ENCODE measurements around the gene FXYD3.

Gene FXYD3

GRCh38 chr19:35077411-35078223, 38.0 kb upstream of the FXYD3 start:
- no peak for DNase-seq (ENCODE audit: extremely low read depth, low read depth)
- H3K4me3 ChIP-seq (replicated peaks; ENCODE audit: low read depth, low read length): no peak overlapping the region
- TF ChIP-seq, protein P1, sequence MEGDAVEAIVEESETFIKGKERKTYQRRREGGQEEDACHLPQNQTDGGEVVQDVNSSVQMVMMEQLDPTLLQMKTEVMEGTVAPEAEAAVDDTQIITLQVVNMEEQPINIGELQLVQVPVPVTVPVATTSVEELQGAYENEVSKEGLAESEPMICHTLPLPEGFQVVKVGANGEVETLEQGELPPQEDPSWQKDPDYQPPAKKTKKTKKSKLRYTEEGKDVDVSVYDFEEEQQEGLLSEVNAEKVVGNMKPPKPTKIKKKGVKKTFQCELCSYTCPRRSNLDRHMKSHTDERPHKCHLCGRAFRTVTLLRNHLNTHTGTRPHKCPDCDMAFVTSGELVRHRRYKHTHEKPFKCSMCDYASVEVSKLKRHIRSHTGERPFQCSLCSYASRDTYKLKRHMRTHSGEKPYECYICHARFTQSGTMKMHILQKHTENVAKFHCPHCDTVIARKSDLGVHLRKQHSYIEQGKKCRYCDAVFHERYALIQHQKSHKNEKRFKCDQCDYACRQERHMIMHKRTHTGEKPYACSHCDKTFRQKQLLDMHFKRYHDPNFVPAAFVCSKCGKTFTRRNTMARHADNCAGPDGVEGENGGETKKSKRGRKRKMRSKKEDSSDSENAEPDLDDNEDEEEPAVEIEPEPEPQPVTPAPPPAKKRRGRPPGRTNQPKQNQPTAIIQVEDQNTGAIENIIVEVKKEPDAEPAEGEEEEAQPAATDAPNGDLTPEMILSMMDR (IDR thresholded peaks at IDR 0.05; ENCODE audit: low read depth, low read length, missing control alignments): no peak

DNA sequence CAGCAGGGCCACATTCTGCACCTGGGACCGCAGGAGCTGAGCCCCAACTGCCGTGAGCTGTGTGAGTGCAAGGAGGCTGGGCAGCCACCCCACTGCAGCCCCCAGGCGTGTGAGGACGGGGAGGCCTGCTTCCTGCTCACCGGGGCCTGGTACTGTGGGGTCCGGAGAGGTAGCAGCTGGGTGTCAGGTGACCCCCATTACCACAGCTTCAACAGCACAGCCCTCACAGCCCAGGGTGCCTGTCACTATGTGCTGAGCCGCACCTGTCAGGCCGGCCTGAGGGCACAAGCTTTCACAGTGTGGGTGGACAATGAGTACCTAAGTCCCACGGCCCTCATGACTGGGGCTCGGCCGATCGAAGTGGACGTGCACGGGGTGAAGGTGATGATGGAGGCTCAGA, 35.8 kb upstream of the FXYD3 start:
- no peak overlapping the region for H3K4me3 ChIP-seq (replicated peaks; ENCODE audit: low read depth, low read length)
- TF ChIP-seq, protein P1 (IDR thresholded peaks at IDR 0.05; ENCODE audit: low read depth, low read length, missing control alignments): no peak
- DNase-seq (ENCODE audit: extremely low read depth, low read depth): no peak

- H3K4me3 ChIP-seq (replicated peaks; ENCODE audit: low read depth, low read length): no peak overlapping the region
- TF ChIP-seq, protein P1 (IDR thresholded peaks at IDR 0.05; ENCODE audit: low read depth, low read length, missing control alignments): no peak
- no peak for DNase-seq (ENCODE audit: extremely low read depth, low read depth)
These were observed 34.9 kb upstream of the FXYD3 start for GRCh38 chr19:35080613-35081170.

- no peak for DNase-seq (ENCODE audit: extremely low read depth, low read depth)
- TF ChIP-seq, protein P1 (IDR thresholded peaks at IDR 0.05; ENCODE audit: low read depth, low read length, missing control alignments): no peak
- no peak overlapping the region for H3K4me3 ChIP-seq (replicated peaks; ENCODE audit: low read depth, low read length)
These were observed 34.4 kb upstream of the FXYD3 start for GRCh38 chr19:35081201-35081600.

- TF ChIP-seq, protein P1 (IDR thresholded peaks at IDR 0.05; ENCODE audit: low read depth, low read length, missing control alignments): no peak
- H3K4me3 ChIP-seq (replicated peaks; ENCODE audit: low read depth, low read length): no peak overlapping the region
- no peak for DNase-seq (ENCODE audit: extremely low read depth, low read depth)
These were observed 31.7 kb upstream of the FXYD3 start for GRCh38 chr19:35083691-35084508.

DNA sequence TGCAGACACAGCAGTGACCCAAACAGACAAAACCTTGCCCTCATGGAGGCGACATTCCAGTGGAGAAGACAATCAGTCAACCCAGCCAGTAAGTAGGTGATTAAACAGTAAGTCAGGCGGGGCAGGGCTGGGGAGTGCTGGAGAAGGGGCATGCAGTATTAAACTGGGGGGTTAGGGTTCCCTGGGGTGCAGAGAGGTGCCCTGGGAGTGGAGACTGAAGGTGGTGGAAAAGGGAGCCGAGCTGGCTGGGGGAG, 31.2 kb upstream of the FXYD3 start:
- DNase-seq (ENCODE audit: extremely low read depth, low read depth): no peak
- H3K4me3 ChIP-seq (replicated peaks; ENCODE audit: low read depth, low read length): no peak overlapping the region
- TF ChIP-seq, protein P1 (IDR thresholded peaks at IDR 0.05; ENCODE audit: low read depth, low read length, missing control alignments): no peak

Data from HFF-Myc (cell line).